CMK (cell line): Measurements from ENCODE around the gene ARG2.

Experiments
- DNase-seq: peaks from one replicate; pipeline ENCODE4 v3.0.0-alpha.2; 2010; ENCODE audit warnings: low read depth

Gene ARG2

DNA sequence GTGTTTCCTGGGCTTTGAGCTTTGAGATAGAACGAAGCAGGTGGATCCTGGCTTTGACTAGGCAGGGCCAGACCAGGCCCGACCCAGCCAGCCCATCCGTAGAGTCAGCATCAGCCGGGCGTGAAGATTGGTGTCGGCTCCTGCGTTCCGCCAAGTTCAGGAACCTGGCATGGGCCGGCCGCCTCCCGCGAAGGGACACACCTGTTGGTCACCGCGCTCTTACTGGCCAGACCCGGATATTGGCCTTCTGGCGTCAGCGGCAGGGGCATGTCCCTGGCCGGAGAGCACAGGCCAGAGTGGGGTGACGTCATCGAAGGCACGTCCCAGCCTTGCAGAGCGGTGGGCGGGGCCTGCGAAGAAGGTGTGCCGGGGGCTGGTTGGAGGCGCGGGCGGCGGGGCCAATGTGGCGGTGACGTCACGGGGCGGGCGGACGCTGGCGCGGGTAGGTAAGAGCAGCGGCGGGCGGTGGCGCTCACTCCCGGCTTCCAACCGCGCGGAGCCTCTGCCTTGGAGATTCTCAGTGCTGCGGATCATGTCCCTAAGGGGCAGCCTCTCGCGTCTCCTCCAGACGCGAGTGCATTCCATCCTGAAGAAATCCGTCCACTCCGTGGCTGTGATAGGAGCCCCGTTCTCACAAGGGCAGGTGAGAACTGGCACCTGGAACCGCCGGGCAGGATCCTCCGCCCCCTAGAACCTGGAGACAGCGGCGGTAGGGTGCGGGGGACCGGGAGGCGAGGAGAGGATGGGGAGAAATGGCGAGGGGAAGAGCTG lies at the start of gene ARG2:
Gene ARG2, plus strand, starts transcription at position 475 of the 771 bp plus-strand sequence. Its CDS starts 58 bp downstream, at position 533.
- peak; percentile 74 for DNase-seq

DNA sequence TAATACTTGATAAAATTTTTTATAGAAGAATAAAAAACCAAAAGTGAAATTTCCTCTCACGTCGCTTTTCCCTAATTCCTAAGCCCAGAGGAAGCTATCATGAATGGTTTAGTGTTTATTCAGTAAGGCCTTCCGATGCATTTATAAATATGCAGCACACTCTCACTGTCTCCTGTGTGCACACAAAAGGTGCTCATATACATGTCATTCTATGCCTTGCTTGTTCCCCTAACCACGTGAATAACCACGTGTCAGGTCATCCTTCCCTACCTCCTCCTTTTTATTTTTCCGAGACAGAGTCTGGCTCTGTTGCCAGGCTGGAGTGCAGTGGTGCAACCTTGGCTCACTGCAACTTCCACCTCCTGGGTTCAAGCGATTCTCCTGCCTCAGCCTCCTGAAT lies 49.3 kb upstream of the ARG2 start:
- no peak for DNase-seq

DNA sequence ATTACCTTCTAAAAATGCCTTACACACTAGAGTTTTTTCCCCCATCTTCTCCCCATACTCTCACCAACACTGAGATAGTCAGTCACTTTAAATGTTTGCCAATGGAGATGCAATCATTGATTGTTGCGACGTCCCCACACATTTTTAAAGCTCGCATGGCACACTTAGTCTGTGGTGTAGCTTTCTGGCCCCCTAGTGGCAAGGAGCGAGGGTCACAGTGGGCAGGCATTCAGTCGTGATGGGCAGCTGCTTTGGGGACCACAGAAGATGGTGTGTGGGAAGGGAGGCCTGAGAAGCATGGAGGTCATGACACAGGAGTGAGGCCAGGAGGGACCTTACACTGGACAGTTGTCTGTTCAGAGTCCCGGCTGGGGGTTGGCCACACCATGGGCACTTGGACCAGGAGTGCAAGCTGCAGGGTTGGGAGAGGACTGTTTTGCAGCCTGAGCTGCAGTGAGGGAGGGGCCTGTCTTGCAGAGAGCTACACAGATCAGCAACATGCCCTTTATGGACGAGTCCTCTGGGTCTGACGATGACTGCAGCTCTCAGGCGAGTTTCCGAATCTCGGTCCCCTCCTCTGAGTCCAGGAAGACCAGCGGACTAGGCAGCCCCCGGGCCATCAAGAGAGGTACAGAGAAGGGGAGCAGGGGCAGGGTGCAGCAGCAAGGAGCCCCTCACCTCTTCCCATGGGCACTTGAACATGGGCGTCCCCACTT lies 48.3 kb upstream of the ARG2 start:
- DNase-seq, result peak; percentile 26

GRCh38 chr14:67571991-67572323 lies 47.8 kb upstream of the ARG2 start:
- no peak for DNase-seq

GRCh38 chr14:67572608-67573007 lies 47.1 kb upstream of the ARG2 start:
- DNase-seq, result no peak

DNA sequence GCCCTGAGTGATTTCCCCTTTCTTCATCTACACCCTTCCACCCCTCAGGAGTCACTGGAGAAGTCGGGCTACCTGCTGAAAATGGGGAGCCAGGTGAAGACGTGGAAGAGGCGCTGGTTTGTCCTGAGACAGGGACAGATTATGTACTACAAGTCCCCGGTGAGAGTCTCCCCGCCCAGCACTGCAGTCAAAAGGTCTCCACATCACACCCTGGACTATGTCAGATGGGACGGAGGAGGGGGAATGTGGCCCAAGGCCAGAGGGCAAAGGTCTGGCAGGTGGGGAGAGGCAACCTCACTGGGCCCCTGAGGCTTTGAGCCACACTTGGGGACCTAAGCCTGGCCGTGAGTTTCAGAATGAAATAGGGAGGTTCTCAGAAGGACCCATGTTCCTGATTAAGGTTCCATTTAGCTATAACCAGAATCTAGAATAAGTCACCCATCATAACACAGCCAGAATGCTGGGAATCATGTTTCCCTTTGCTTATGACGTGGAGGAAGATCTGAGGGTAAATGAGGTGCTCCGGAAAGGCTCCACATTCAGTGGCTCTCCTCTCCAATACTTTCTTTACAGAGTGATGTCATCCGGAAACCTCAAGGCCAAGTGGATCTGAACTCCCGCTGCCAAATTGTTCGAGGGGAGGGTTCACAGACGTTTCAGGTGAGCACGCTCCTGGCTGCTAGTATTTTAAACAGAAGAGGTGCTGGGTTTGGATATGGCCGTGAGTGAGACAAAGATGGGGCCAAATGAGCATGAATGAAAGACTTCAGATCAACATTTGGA lies 46.3 kb upstream of the ARG2 start:
- DNase-seq, result no peak

DNA sequence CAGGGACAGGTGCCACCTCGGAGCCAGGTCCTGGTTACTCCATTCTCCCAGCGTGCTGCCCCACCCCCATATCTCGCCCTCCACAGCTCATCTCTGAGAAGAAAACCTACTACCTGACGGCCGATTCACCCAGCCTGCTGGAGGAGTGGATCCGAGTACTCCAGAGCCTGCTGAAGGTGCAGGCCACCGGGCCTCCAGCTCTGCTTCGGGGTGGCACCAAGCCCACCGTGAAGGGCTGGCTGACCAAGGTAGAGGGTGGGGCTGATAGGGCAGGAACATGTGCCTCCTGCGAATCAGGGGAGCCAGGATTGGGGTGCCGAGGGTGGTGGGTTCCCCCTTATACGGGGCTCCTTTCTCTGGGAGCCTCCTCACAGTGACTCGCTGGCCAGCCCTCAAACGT lies 45.6 kb upstream of the ARG2 start:
- DNase-seq, result no peak

DNA sequence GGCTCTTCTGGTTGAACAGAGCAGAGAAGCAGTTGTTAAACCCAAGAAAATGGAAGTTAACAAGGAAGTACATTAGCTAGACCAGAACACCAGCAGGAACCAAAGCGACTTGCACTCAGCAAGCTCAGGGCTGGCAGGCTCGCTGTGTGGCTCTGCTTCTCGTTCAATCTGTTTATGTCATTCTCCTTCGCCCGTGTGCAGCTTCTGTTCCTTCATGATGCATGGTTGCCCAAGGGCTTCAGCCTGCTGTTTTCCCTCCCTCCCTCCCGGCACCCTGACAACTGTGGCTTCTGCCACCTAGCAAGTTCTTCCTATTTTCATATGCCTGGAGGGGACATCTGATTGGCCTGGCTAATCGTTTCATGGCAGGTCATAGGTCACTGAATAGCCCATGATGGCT lies 44.9 kb upstream of the ARG2 start:
- no peak for DNase-seq

DNA sequence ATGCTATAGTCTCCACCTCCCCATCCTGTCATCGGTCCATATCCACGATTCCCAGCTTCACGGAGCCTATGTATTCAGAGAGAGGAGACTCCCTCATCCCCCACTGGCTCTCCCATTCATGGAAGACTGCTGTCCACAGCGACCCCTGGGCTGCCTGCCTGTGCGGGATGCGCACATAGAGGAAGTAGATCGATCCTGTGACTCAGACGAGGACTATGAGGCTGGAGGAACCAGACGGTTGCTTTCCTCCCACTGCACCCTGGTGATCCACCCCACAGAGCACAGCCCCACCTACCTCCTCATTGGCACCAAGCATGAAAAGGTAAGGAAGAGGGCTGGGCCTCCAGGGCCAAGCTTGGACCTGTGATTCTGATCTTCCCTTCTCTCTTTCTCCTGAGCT lies 44.0 kb upstream of the ARG2 start:
- no peak for DNase-seq

GRCh38 chr14:67576216-67576955 lies 43.3 kb upstream of the ARG2 start:
- no peak for DNase-seq

- DNase-seq, result no peak
These were observed 42.4 kb upstream of the ARG2 start for GRCh38 chr14:67577181-67577808.

DNA sequence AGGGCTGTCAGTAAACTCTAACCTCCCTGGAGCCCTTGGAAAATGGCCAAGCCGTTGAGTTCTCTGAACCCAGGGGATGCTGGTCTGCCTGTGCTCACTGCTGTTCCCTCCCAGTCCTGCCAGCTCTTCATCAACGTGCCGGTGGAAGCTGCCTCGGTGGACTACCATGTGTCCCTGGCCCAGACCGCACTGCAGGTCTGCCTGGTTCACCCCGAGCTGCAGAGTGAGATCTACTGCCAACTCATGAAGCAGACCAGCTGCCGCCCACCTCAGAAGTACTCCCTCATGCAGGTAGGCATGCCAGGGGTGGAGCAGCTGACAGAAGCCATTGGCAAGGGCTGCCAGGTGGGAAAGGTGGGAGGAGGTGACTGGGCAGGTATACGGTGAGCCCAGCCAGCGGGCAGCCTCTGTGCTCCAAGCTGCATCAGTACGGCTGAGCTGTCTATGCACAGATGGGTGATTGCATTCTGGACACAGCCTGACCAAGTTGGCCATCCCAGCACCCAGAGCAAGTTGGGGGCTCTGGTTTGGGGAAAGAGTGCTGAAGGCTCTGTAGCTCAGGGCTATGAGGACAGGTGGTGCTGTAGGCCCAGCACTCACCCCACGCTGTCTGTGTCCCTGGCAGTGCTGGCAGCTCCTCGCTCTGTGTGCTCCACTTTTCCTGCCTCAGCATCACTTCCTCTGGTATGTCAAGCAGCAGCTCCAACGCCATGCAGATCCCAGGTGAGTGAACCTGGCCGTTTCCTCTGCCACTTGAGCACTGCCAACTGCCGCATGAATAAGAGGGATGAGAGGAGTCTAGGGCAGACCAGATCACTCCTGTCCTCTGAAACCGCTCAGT lies 41.6 kb upstream of the ARG2 start:
- DNase-seq, result no peak

- no peak for DNase-seq
These were observed 40.7 kb upstream of the ARG2 start for GRCh38 chr14:67579040-67579439.

- no peak for DNase-seq
These were observed 40.1 kb upstream of the ARG2 start for GRCh38 chr14:67579636-67580035.

DNA sequence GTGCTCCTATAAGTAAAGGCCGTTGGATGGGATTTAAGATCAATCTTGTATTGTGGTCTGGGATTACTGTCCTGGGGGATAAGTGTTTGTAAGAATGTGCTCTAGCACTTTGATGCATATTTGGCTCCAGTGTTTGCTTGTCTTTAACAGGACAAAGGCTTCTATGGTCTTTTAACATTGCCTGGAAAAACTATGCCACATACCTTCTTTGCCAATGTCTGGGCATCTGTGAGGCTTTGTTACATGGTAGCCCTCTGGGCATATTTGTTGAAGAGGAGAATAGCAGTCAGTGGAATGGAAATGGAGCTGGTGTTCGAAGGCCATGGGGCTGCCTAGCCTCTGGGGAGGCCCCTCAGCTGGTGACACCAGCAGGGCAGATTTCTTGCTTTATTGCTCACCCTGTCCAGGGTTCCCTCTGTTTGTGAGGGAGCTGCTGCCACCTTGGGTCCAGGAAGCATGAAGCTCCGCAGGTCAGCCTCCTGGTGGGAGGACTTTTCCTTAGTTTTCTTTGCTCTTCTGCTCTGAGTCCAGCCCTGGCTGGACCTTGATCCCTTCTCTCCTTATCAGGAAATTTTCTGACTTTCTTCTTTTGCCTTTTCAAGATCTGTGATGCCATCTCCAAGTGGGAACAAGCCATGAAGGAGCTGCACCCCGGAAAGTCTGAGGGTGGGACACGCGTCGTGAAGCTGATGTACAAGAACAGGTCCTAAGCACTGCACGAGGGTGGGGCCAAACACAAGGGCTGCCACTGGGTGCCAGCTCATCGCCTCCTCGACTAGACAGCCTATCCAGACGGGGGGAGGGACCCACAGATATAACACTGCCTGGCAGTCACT lies 39.2 kb upstream of the ARG2 start:
- no peak for DNase-seq

- DNase-seq, result no peak
These were observed 38.1 kb upstream of the ARG2 start for GRCh38 chr14:67581643-67582042.

- DNase-seq, result no peak
These were observed 37.7 kb upstream of the ARG2 start for GRCh38 chr14:67582061-67582460.

DNA sequence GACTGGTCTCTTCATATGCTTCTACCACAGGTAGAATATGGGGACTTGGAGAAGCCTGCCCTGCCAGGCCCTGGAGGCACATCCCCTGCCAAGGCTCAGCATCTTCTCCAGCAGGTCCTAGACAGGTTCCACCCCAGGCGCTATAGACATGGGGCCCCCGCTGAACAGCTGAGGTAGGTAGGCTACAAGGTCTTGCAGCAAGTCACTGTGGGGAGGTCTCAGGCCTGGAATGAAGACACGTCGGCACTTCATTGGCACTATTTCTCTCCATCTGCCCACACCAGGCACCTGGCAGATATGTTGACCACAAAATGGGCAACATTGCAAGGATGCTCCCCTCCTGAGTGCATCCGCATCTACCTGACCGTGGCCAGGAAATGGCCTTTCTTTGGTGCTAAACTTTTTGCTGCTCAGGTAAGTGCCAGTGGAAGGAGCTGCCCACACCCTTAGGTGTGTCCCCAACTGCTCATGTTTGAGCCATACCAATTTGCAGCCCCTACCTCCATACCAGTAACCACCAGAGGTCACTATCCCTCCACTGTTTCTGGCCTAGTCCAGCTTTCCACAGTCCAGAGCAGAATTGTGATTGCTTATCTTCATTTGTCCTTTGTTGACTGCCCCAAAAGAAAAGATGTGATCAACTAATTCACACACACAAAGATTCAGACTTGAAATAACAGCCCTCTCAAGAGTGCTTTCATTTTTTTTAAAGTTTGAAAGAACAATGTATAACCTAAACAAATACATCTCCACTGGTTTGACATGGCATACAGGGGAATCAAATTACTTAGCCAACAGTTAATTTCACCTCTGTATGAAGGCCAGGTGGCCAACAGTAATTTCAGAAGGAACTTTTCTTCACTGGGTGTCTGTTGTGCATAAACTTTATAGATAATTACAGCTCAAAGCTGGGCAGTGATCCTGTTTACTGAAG lies 35.7 kb upstream of the ARG2 start:
- DNase-seq, result no peak

DNA sequence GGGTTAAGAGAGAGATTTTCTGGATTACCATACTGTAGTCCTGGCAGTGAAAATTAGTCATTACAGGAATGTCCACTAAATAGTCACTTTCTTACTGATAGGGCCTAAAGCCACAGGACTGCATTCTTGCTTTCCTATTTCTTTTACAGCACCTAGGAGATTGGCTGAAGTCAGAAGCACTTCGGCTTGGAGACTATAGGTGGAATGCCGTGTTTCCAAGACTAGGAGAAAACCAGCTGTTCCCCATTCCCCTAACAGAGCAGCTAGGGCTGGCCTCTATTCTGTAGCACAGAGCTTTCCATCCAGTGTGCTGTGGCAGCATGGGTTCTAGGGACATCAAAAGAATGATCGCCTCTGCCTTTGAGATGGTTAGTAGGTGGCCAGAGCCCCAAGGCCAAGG lies 34.7 kb upstream of the ARG2 start:
- no peak for DNase-seq
